ENCODE data around the gene SEMG2.

GRCh38 chr20:45251884-45252560 lies 30.8 kb downstream of the SEMG2 start:
- TF ChIP-seq CTCF (IDR thresholded peaks at IDR 0.05) (no peak), POLR2A (IDR thresholded peaks at IDR 0.05) (no peak)
